HG02678 (cell line): Measurements from ENCODE around the gene MBNL1.
"Not testable (repeated sequence)": the region's sequence is repeated elsewhere in the genome, so short reads cannot be mapped to it uniquely, and the experiment has no call there.

Experiments
- ATAC-seq: cut with Tn5 transposase; IDR thresholded peaks from one replicate; pipeline ENCODE4 v1.9.1; 2021; ENCODE audit warnings: mild to moderate bottlenecking, moderate library complexity; ENCODE audit not compliant: unreplicated experiment

Gene MBNL1

GRCh38 chr3:152372633-152373032 is 103.9 kb downstream of the MBNL1 start:
- not testable (repeated sequence) for ATAC-seq

DNA sequence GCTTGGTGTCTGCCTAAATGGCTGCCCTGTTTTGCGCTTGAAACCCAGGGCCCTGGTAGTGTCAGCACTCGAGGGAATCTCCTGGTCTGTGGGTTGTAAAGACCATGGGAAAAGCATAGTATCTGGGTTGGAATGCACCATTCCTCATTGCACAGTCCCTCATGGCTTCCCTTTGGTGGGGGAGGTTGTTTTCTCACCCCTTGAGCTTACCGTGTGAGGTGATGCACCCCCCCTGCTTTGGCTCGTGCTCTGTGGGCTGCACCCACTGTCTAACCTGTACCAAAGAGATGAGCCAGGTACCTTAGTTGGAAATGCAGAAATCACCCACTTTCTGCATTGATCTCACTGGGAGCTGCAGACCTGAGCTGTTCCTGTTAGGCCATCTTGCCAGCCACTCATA is 104.7 kb downstream of the MBNL1 start:
- no peak for ATAC-seq

DNA sequence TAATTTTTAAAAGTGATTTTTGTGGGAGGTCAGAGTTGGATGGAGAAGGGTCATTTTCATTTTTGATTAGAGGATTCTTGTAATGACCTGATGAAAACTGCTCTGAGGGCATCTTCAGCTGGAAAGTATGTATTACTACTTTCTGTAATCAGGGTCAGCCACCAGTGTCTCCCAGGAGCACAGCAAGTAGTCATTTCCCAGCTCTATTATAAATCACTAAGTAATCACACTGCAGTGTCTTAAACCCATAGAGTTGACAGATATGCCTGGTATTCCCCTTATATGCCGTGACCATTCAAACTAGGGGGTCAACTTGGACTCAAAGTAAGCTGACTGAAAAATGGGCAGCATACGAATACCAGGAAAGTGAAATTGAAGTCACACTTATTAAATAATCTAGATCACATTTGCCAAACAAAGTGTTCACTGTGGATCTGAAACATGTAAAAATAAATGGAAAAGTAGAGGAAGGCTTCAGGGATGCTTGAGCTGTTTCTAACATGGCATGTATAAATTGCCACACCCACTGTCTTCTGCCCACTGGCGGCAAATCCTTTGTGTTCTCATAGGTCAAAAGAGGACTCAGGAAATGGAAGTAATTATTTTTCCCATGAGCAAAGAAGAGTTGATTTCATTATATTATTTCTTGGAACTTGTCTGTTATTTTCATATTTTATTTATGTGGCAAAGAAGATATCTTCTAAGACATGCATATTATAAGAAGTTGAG is 105.7 kb downstream of the MBNL1 start:
- peak; percentile 55 for ATAC-seq

- ATAC-seq: no peak
These were observed 106.8 kb downstream of the MBNL1 start for GRCh38 chr3:152375546-152375945.

DNA sequence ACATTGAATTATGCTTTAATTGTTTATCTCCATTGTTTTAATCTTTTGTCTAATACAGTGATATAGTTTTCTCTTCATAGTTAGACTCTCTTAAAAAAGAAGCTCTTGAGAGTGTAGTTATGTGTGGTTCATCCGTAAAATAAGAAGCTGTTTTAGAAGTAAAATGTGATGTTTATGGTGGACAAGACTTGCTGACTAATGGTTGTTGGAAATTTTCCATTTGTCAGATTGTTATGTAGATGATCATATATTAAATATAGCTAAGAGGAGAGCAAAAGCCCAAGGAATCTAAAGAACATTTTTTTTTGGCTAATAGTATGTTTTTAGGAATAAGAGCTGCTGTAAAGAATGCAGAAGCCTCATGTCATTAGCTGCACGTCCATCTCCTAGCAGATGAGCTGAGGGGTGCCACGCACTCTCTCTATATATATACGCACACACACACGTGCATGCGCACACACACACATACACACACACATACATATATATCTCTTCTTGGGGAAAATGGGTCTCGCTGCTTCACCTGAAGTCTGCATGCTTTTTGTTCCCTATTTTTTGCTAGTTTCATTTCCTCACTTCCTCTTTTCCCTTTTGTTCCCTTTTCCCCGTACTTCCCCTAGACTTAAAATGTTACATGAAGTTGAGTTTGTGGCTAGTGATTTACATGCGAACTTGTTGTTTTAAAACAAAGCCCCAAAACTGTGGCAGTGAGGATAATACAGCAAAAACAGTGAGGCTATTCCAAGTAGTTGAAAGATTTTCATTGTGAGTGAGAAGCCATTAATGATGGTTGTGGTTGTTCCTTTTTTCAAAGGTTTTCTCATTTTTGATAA is 107.8 kb downstream of the MBNL1 start:
- peak; percentile 74 for ATAC-seq

GRCh38 chr3:152377184-152377570 is 108.4 kb downstream of the MBNL1 start:
- ATAC-seq: peak; percentile 26

DNA sequence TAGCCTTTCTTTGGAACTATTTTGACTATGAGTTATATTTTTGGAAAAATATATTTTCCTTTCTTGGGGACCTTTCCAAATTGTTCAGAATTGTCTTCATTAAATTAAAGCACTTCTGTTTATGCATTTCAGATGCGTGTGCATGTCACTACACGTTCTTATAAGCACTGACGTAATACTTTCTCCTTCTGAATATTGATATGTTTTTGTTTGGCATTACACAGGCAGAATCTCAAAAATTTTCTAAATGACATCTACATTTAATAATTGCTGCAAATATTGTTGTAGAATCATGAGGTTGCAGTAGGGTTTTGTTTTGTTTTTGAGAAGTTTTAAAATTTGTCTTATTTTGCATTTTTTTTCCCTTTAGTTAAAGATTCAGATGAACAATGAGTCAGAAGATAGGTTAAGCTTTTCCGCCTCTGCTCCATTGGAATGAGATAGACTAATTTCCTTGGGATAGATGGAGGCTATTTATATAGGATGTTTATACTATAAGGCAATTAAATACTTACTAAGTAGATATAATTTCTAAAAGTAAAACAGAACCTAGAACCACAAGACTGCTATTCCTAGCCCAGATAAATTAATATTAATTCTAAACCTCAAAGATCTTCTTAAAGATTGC is 110.8 kb downstream of the MBNL1 start:
- ATAC-seq: no peak

GRCh38 chr3:152380043-152380442 is 111.3 kb downstream of the MBNL1 start:
- no peak for ATAC-seq

- ATAC-seq: peak; percentile 46
These were observed 113.2 kb downstream of the MBNL1 start for GRCh38 chr3:152381881-152382295.

- ATAC-seq: no peak
These were observed 113.8 kb downstream of the MBNL1 start for GRCh38 chr3:152382312-152383135.

GRCh38 chr3:152383136-152383606 is 114.4 kb downstream of the MBNL1 start:
- no peak for ATAC-seq

DNA sequence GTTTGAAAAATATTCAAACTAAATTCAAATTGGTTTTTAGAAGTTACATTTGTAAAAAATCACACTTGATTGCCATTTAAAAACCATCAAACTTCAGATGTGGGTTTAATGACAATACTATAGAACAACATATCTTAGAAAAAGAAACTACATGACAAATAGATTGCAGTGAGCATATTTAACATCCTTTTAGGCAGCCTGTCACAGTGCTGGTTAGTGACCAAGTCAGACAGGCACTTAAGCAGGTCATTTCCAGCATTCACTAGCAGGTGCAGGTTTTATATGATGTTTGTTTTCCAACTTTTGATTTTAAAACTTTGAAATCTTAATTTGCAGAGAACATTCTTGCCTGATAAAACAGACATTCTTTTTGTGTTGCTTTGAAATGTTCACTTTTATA is 115.7 kb downstream of the MBNL1 start:
- no peak for ATAC-seq

- no peak for ATAC-seq
These were observed 117.0 kb downstream of the MBNL1 start for GRCh38 chr3:152385761-152386160.

- ATAC-seq: no peak
These were observed 117.5 kb downstream of the MBNL1 start for GRCh38 chr3:152386208-152386607.

GRCh38 chr3:152388631-152389030 is 119.9 kb downstream of the MBNL1 start:
- ATAC-seq: no peak

GRCh38 chr3:152389316-152389934 is 120.7 kb downstream of the MBNL1 start:
- ATAC-seq: no peak

- no peak for ATAC-seq
These were observed 121.9 kb downstream of the MBNL1 start for GRCh38 chr3:152390647-152391046.

DNA sequence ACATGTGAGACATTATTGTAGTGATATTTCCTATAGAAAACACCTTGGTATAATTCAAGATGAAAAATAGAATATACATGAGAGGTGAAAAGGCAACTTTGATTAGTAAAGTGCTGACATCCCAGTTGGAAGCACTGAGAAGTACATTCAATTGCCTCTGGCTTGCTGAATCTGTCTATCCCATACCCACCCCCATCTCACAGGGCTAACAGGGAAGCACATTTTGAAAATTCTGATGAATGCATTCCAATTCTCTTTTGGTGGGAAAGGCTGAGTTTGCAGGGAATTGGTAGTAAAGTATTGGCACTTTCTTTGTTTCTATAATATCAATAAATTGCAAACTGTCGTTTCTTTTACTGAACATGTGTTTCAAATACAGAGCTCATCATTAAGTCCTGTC is 122.9 kb downstream of the MBNL1 start:
- ATAC-seq: no peak

- no peak for ATAC-seq
These were observed 123.6 kb downstream of the MBNL1 start for GRCh38 chr3:152392272-152392880.

GRCh38 chr3:152394246-152394645 is 125.5 kb downstream of the MBNL1 start:
- no peak for ATAC-seq
